IMR-90 (cell line): ENCODE measurements around the gene DUSP7. TPM values are rescaled to one million over a fixed set of nuclear protein-coding genes. Genes with fewer than 3 reads are reported as not detected.

Experiments used
- ATAC-seq: fragments of 200-7000 bp; cut with Tn5 transposase; 2 replicates; pipeline ENCODE4 v1.9.1; 2020; ENCODE audit warnings: low read depth, mild to moderate bottlenecking, moderate library complexity
- BruUV-seq: library from RNA; stranded (reverse); fragments of 400-500 nt; replicated peaks from 2 replicates; lab custom pipeline; 2021; lab: Mats Ljungman, UMichigan
- CTCF ChIA-PET: fragments of 300-600 bp; formaldehyde crosslinking; extraction: SDS; loops from one replicate; lab custom pipeline; 2021; ENCODE audit warnings: antibody characterized with exemption; lab: Yijun Ruan, JAX
- POLR2A ChIA-PET: fragments of 300-600 bp; sonication (Branson Sonifier 250); formaldehyde crosslinking; loops from one replicate; lab custom pipeline; 2022; ENCODE audit warnings: antibody characterized with exemption; ENCODE audit not compliant: unreplicated experiment; lab: Charles Lee
- DNase-seq: peaks from one replicate; pipeline ENCODE4 v3.0.0; 2013
- H2AFZ ChIP-seq: replicated peaks from 2 replicates; pipeline ENCODE3; 2013; ENCODE audit warnings: low read length, mild to moderate bottlenecking; ENCODE audit not compliant: poor library complexity
- H2AK5ac ChIP-seq: 2 replicates; pipeline ENCODE4 v1.6.1; 2013; ENCODE audit warnings: low read depth, low read length, inconsistent platforms
- H2AK9ac ChIP-seq: replicated peaks from 2 replicates; pipeline ENCODE3; 2013; ENCODE audit warnings: mild to moderate bottlenecking, low read depth, low read length, moderate library complexity; ENCODE audit not compliant: poor library complexity
- H2BK120ac ChIP-seq: 2 replicates; pipeline ENCODE4 v1.6.1; 2013; ENCODE audit warnings: low read depth, low read length, inconsistent platforms
- H2BK15ac ChIP-seq: 3 replicates; pipeline ENCODE4 v1.6.1; 2013; ENCODE audit warnings: low read depth, low read length, inconsistent platforms
- H2BK20ac ChIP-seq: 2 replicates; pipeline ENCODE4 v1.6.1; 2013; ENCODE audit warnings: low read depth, mild to moderate bottlenecking, inconsistent platforms, low read length, moderate library complexity
- H2BK5ac ChIP-seq: 2 replicates; pipeline ENCODE4 v1.6.1; 2013; ENCODE audit warnings: mild to moderate bottlenecking, low read depth, low read length, inconsistent platforms; ENCODE audit not compliant: poor library complexity, severe bottlenecking
- H3K14ac ChIP-seq: replicated peaks from 2 replicates; pipeline ENCODE4 v1.6.1; 2013; ENCODE audit warnings: low read depth, low read length, inconsistent platforms
- H3K18ac ChIP-seq: 2 replicates; pipeline ENCODE4 v1.6.1; 2013; ENCODE audit warnings: low read depth, low read length, control low read depth
- H3K23ac ChIP-seq: 2 replicates; pipeline ENCODE4 v1.6.1; 2013; ENCODE audit warnings: low read depth, low read length, inconsistent platforms
- H3K27ac ChIP-seq: 2 replicates; pipeline ENCODE4 v1.5.1; 2013; ENCODE audit warnings: mild to moderate bottlenecking, control low read depth, low read length; ENCODE audit not compliant: insufficient read depth
- H3K27me3 ChIP-seq: 2 replicates; pipeline ENCODE4 v1.6.1; 2013; ENCODE audit warnings: low read length; ENCODE audit not compliant: control insufficient read depth, insufficient read depth
- H3K36me3 ChIP-seq: 2 replicates; pipeline ENCODE4 v1.6.1; 2013; ENCODE audit warnings: low read length, mixed read lengths; ENCODE audit not compliant: control insufficient read depth, insufficient read depth
- H3K4ac ChIP-seq: 2 replicates; pipeline ENCODE4 v1.6.1; 2013; ENCODE audit warnings: low read depth, low read length, inconsistent platforms
- H3K4me1 ChIP-seq: 2 replicates; pipeline ENCODE4 v1.6.1; 2013; ENCODE audit warnings: low read length, mixed read lengths; ENCODE audit not compliant: control insufficient read depth, insufficient read depth
- H3K4me2 ChIP-seq: 2 replicates; pipeline ENCODE4 v1.6.1; 2013; ENCODE audit warnings: low read depth, mild to moderate bottlenecking, control low read depth, low read length, moderate library complexity
- H3K4me3 ChIP-seq: 2 replicates; pipeline ENCODE4 v1.5.1; 2013; ENCODE audit warnings: low read depth, mild to moderate bottlenecking, control low read depth, low read length, moderate library complexity; ENCODE audit not compliant: insufficient read depth
- H3K56ac ChIP-seq: 2 replicates; pipeline ENCODE4 v1.6.1; 2013; ENCODE audit warnings: low read length, inconsistent platforms; ENCODE audit not compliant: insufficient read depth; ENCODE audit errors: extremely low read depth
- H3K79me1 ChIP-seq, 2 experiments: 2 replicates each; pipeline ENCODE4 v1.6.1; 2013; ENCODE audit warnings: low read length in 2 of 2, inconsistent platforms in 1 of 2, low read depth in 1 of 2
- H3K9ac ChIP-seq: 2 replicates; pipeline ENCODE4 v1.6.1; 2013; ENCODE audit warnings: low read depth, low read length, control low read depth
- H3K9me1 ChIP-seq: 2 replicates; pipeline ENCODE4 v1.6.1; 2013; ENCODE audit warnings: low read length, inconsistent platforms; ENCODE audit not compliant: insufficient read depth
- H3K9me3 ChIP-seq: 2 replicates; pipeline ENCODE4 v1.6.1; 2013; ENCODE audit warnings: low read length; ENCODE audit not compliant: control insufficient read depth, insufficient read depth
- H4K20me1 ChIP-seq: 2 replicates; pipeline ENCODE4 v1.6.1; 2013; ENCODE audit warnings: low read length, inconsistent platforms; ENCODE audit not compliant: insufficient read depth
- H4K5ac ChIP-seq: 2 replicates; pipeline ENCODE4 v1.6.1; 2013; ENCODE audit warnings: mild to moderate bottlenecking, low read depth, low read length, control low read depth
- H4K8ac ChIP-seq, 2 experiments: 2 replicates each; pipeline ENCODE4 v1.6.1; 2013; ENCODE audit warnings: low read depth in 2 of 2, low read length in 2 of 2, control low read depth in 1 of 2, inconsistent platforms in 1 of 2
- H4K91ac ChIP-seq: 2 replicates; pipeline ENCODE4 v1.6.1; 2013; ENCODE audit warnings: low read depth, low read length, inconsistent platforms; ENCODE audit not compliant: insufficient read depth
- BHLHE40 ChIP-seq: fragments of 150-350 bp; IDR thresholded peaks from 2 replicates; pipeline ENCODE4 v1.6.1; 2016; ENCODE audit warnings: mild to moderate bottlenecking, low read depth, low read length
- CEBPB ChIP-seq: IDR thresholded peaks from 2 replicates; pipeline ENCODE4 v1.6.1; 2012; ENCODE audit warnings: low read depth, low read length, improper control_type of control experiment
- CHD1 ChIP-seq: IDR thresholded peaks from 2 replicates; pipeline ENCODE4 v1.6.1; 2012; ENCODE audit warnings: low read depth, low read length, improper control_type of control experiment
- FOS ChIP-seq: fragments of 150-350 bp; IDR thresholded peaks from 2 replicates; pipeline ENCODE4 v1.6.1; 2016; ENCODE audit warnings: low read depth, low read length
- MAFK ChIP-seq: IDR thresholded peaks from 2 replicates; pipeline ENCODE4 v1.6.1; 2012; ENCODE audit warnings: low read depth, low read length, improper control_type of control experiment
- MAZ ChIP-seq: IDR thresholded peaks from 2 replicates; pipeline ENCODE4 v1.6.1; 2012; ENCODE audit warnings: low read depth, mild to moderate bottlenecking, low read length, improper control_type of control experiment, moderate library complexity, borderline replicate concordance
- MXI1 ChIP-seq: IDR thresholded peaks from 2 replicates; pipeline ENCODE4 v1.6.1; 2012; ENCODE audit warnings: low read depth, mild to moderate bottlenecking, low read length, moderate library complexity, borderline replicate concordance
- NFE2L2 ChIP-seq: fragments of 150-350 bp; IDR thresholded peaks from 2 replicates; pipeline ENCODE4 v1.6.1; 2016; ENCODE audit warnings: low read depth, mild to moderate bottlenecking, low read length
- POLR2A ChIP-seq: IDR thresholded peaks from 2 replicates; pipeline ENCODE4 v1.6.1; 2012; ENCODE audit warnings: mild to moderate bottlenecking, low read depth, low read length
- RAD21 ChIP-seq: IDR thresholded peaks from 2 replicates; pipeline ENCODE4 v1.6.1; 2012; ENCODE audit warnings: low read length, improper control_type of control experiment
- RCOR1 ChIP-seq: IDR thresholded peaks from 2 replicates; pipeline ENCODE4 v1.6.1; 2012; ENCODE audit warnings: mild to moderate bottlenecking, low read length, improper control_type of control experiment; ENCODE audit not compliant: insufficient replicate concordance
- RFX5 ChIP-seq: IDR thresholded peaks from 2 replicates; pipeline ENCODE4 v1.8.0; 2012; ENCODE audit warnings: low read depth, mild to moderate bottlenecking, low read length, moderate library complexity
- SMC3 ChIP-seq: fragments of 150-350 bp; IDR thresholded peaks from 2 replicates; pipeline ENCODE4 v1.6.1; 2016; ENCODE audit warnings: low read depth, mild to moderate bottlenecking, antibody characterized with exemption, low read length, moderate library complexity
- WGBS, 2 experiments: methylation state at CpG; one replicate each; pipeline versions ENCODE4 v1.1.5 to v1.1.7; 2013; ENCODE audit warnings: missing lambda C conversion rate in 2 of 2; ENCODE audit not compliant: insufficient read length in 1 of 2; ENCODE audit errors: extremely low coverage in 2 of 2; 5-methylcytosine and 5-hydroxymethylcytosine counted together
- dilution Hi-C: fragments of 300-500 bp; cut with HindIII; formaldehyde crosslinking; loops from one replicate; pipeline ENCODE4 v1.14.3; 2018; ENCODE audit warnings: low sequenced_read_pairs; ENCODE audit not compliant: unreplicated experiment
- in situ Hi-C: fragments of 300-500 bp; cut with MboI; formaldehyde crosslinking; loops from 3 replicates; pipeline ENCODE4 v1.14.3; 2019; ENCODE audit warnings: low sequenced_read_pairs, inconsistent platforms, mixed read lengths
- intact Hi-C: fragments of 100-400 bp; cut with micrococcal nuclease; formaldehyde crosslinking; loops from 2 replicates; pipeline ENCODE4 v1.10.0; 2022
- polyA plus RNA-seq, 3 experiments: library from polyadenylated mRNA; depleted of rRNA; stranded (reverse); fragments of >200 nt; gene quantifications; 2 replicates each; pipeline ENCODE4 v1.2.3, GENCODE V29; 2012; ENCODE audit warnings: low replicate concordance in 1 of 3
- total RNA-seq: library from RNA; depleted of rRNA; stranded (reverse); fragments of >200 nt; gene quantifications from 2 replicates; pipeline ENCODE4 v1.2.3, GENCODE V29; 2012
- TF ChIP-seq, protein P1 (sequence below): fragments of 150-350 bp; IDR thresholded peaks from 2 replicates; pipeline ENCODE4 v1.6.1; 2017; ENCODE audit warnings: mild to moderate bottlenecking, antibody characterized with exemption, low read length, low read depth
- TF ChIP-seq, protein P2 (sequence below): fragments of 150-350 bp; IDR thresholded peaks from 2 replicates; pipeline ENCODE4 v1.6.1; 2016; ENCODE audit warnings: low read depth, mild to moderate bottlenecking, low read length, moderate library complexity, borderline replicate concordance
- TF ChIP-seq, protein P3 (sequence below): conservative IDR thresholded peaks from 2 replicates; pipeline ENCODE4 v1.5.1; 2012; ENCODE audit warnings: mild to moderate bottlenecking, low read depth, low read length, improper control_type of control experiment

Gene DUSP7
- total and polyA plus RNA-seq, 2 of the 4 experiments (the other 2 are of a cell fraction): 9.3 to 24.0 TPM

DNA sequence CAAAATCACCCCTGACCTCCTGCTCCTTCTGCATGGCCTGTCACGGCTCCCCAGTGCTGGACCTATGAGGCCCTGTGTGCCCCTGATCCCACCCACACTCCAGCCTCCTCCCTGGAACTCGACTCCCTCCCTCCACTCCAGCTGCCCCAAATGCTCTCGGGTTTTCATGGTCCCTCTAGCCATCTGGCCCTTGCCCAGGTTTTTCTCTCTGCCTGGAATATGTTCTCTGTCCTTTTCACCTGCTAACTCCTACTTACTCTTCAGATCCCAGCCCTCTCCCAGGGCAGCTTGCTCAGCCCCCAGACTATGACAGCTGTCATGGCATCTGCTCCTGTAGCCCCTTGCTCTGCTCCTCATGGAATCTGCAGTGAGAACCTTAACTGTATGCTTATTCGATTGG is 30.3 kb downstream of the DUSP7 start:
- Histone ChIP-seq H3K4me1 (peaks cover 10% of the 10 kb centered on the region), H3K56ac (no peak overlapping the region), H4K20me1 (no peaks in the 10 kb centered on the region), H3K9me1 (0 out of 2 replicates have a peak, but pooled peaks cover 14% of the 10 kb centered on the region), H2BK15ac (no peak overlapping the region), H4K91ac (no peak overlapping the region), H4K5ac (no peak overlapping the region), H2AK9ac (no peak overlapping the region), H3K14ac (no peak overlapping the region), H3K4me3 (no peak overlapping the region), H3K9ac (no peak overlapping the region), H3K4ac (no peak overlapping the region), H2BK120ac (no peak overlapping the region), H3K18ac (no peak overlapping the region), H2BK20ac (no peak overlapping the region), H2BK5ac (no peak overlapping the region), H3K27me3 (no peaks in the 10 kb centered on the region; the same call in 1 of the 2 replicates), H4K8ac (no peak overlapping the region), H3K23ac (no peak overlapping the region), H3K27ac (no peak overlapping the region), H3K9me3 (no peaks in the 10 kb centered on the region), H3K79me1 (no peaks in the 10 kb centered on the region), H3K4me2 (no peak overlapping the region), H3K36me3 (no peaks in the 10 kb centered on the region), H2AFZ (no peak overlapping the region), H2AK5ac (no peak overlapping the region)
- ATAC-seq (no peak), DNase-seq (no peak)
- in situ Hi-C loops (no loop called here), intact Hi-C loops (no loop called here), dilution Hi-C loops (no loop called here)
- TF ChIP-seq NFE2L2: no peak
- no peak for TF ChIP-seq CHD1
- no peak for TF ChIP-seq SMC3
- no peak for TF ChIP-seq MAFK
- TF ChIP-seq RFX5: no peak
- no peak for TF ChIP-seq POLR2A
- TF ChIP-seq CEBPB: no peak
- TF ChIP-seq, protein P1, sequence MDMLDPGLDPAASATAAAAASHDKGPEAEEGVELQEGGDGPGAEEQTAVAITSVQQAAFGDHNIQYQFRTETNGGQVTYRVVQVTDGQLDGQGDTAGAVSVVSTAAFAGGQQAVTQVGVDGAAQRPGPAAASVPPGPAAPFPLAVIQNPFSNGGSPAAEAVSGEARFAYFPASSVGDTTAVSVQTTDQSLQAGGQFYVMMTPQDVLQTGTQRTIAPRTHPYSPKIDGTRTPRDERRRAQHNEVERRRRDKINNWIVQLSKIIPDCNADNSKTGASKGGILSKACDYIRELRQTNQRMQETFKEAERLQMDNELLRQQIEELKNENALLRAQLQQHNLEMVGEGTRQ: no peak
- TF ChIP-seq RCOR1: no peak
- TF ChIP-seq MXI1: no peak
- TF ChIP-seq, protein P2, sequence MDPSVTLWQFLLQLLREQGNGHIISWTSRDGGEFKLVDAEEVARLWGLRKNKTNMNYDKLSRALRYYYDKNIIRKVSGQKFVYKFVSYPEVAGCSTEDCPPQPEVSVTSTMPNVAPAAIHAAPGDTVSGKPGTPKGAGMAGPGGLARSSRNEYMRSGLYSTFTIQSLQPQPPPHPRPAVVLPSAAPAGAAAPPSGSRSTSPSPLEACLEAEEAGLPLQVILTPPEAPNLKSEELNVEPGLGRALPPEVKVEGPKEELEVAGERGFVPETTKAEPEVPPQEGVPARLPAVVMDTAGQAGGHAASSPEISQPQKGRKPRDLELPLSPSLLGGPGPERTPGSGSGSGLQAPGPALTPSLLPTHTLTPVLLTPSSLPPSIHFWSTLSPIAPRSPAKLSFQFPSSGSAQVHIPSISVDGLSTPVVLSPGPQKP: no peak
- TF ChIP-seq BHLHE40: no peak
- TF ChIP-seq FOS: no peak
- TF ChIP-seq MAZ: no peak
- TF ChIP-seq RAD21: no peak
- TF ChIP-seq, protein P3, sequence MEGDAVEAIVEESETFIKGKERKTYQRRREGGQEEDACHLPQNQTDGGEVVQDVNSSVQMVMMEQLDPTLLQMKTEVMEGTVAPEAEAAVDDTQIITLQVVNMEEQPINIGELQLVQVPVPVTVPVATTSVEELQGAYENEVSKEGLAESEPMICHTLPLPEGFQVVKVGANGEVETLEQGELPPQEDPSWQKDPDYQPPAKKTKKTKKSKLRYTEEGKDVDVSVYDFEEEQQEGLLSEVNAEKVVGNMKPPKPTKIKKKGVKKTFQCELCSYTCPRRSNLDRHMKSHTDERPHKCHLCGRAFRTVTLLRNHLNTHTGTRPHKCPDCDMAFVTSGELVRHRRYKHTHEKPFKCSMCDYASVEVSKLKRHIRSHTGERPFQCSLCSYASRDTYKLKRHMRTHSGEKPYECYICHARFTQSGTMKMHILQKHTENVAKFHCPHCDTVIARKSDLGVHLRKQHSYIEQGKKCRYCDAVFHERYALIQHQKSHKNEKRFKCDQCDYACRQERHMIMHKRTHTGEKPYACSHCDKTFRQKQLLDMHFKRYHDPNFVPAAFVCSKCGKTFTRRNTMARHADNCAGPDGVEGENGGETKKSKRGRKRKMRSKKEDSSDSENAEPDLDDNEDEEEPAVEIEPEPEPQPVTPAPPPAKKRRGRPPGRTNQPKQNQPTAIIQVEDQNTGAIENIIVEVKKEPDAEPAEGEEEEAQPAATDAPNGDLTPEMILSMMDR: no peak
- ChIA-PET CTCF (interaction anchor here (1.0 kb wide), 1 partner anchor 12 kb away, joined by 3 read pairs; no protein-coding TSS in a partner anchor), POLR2A (no interaction called here)
- BruUV-seq: no TSS peak
- 19% methylated on average over 3 of the region's 4 CpGs; no CpG with 5 or more reads in 1 of the 2 experiments for WGBS, 2 experiments
